ENCODE results near the gene XYLT2. TPM values are rescaled to one million over a fixed set of nuclear protein-coding genes. Genes with fewer than 3 reads are reported as not detected.

Gene XYLT2
- total RNA-seq, 6 experiments from 2014 or later, result 7.0 to 13.8 (median 9.4) TPM

GRCh38 chr17:50301891-50302584 is 43.9 kb upstream of the XYLT2 start:
- Histone ChIP-seq H3K27me3 (no peaks in the 10 kb centered on the region), H3K36me3 (no peaks in the 10 kb centered on the region), H3K27ac (no peak overlapping the region), H3K4me3 (no peak overlapping the region), H3K4me1 (no peaks in the 10 kb centered on the region), H3K9me3 (no peaks in the 10 kb centered on the region)
- no peak for ATAC-seq
- intact Hi-C loops (cut with DNase I), result no loop called here
- WGBS (ENCODE audit: insufficient coverage, low coverage, low lambda C conversion rate, missing lambda C conversion rate), result 59% methylated on average over 9 of the region's 9 CpGs
- no peak for DNase-seq
- TF ChIP-seq CTCF (IDR thresholded peaks at IDR 0.05) (no peak), POLR2A (IDR thresholded peaks at IDR 0.05) (no peak)

GRCh38 chr17:50303051-50303450 is 42.9 kb upstream of the XYLT2 start:
- WGBS (ENCODE audit: insufficient coverage, low coverage, low lambda C conversion rate, missing lambda C conversion rate), result 82% methylated on average over 5 of the region's 11 CpGs
- no peaks in the 10 kb centered on the region for H3K27me3 ChIP-seq
- DNase-seq (no peak), ATAC-seq (no peak)
- intact Hi-C loops (cut with DNase I), result no loop called here
- H3K4me1 ChIP-seq, result no peaks in the 10 kb centered on the region
- TF ChIP-seq CTCF (IDR thresholded peaks at IDR 0.05) (no peak), POLR2A (IDR thresholded peaks at IDR 0.05) (no peak)
- H3K36me3 ChIP-seq, result no peaks in the 10 kb centered on the region
- no peak overlapping the region for H3K27ac ChIP-seq
- H3K9me3 ChIP-seq, result no peaks in the 10 kb centered on the region
- no peak overlapping the region for H3K4me3 ChIP-seq

- ATAC-seq, result no peak
- Histone ChIP-seq H3K36me3 (no peaks in the 10 kb centered on the region), H3K9me3 (no peaks in the 10 kb centered on the region), H3K27ac (no peak overlapping the region), H3K4me3 (no peak overlapping the region), H3K4me1 (no peaks in the 10 kb centered on the region), H3K27me3 (no peaks in the 10 kb centered on the region)
- no peak for DNase-seq
- TF ChIP-seq POLR2A (IDR thresholded peaks at IDR 0.05) (no peak), CTCF (IDR thresholded peaks at IDR 0.05) (no peak)
- WGBS (ENCODE audit: insufficient coverage, low coverage, low lambda C conversion rate, missing lambda C conversion rate), result 75% methylated on average over 4 of the region's 4 CpGs
- intact Hi-C loops (cut with DNase I), result no loop called here
Measured at GRCh38 chr17:50303596-50303995, 42.3 kb upstream of the XYLT2 start.

- WGBS (ENCODE audit: insufficient coverage, low coverage, low lambda C conversion rate, missing lambda C conversion rate), result 56% methylated on average over 6 of the region's 7 CpGs
- Histone ChIP-seq H3K4me1 (no peaks in the 10 kb centered on the region), H3K4me3 (no peak overlapping the region), H3K27me3 (no peaks in the 10 kb centered on the region), H3K9me3 (no peaks in the 10 kb centered on the region), H3K36me3 (no peaks in the 10 kb centered on the region), H3K27ac (no peak overlapping the region)
- ATAC-seq (peak in 1 of 4 donors; percentile 17), DNase-seq (no peak)
- TF ChIP-seq POLR2A (IDR thresholded peaks at IDR 0.05), result no peak
- no peak for TF ChIP-seq CTCF (IDR thresholded peaks at IDR 0.05)
- intact Hi-C loops (cut with DNase I), result no loop called here
Measured at GRCh38 chr17:50304781-50305404, 41.0 kb upstream of the XYLT2 start.

All from right lobe of liver (tissue), 6 donors.